SK-N-SH treated with all-trans-retinoic acid at 6 μM for 48 hours (cell line): ENCODE results near the gene IQCH.

Experiments used
- ATAC-seq: fragments of 200-7000 bp; cut with Tn5 transposase; 3 replicates; pipeline ENCODE4 v1.9.1; 2020; ENCODE audit warnings: mild to moderate bottlenecking, moderate library complexity
- ARNTL ChIP-seq: fragments of 450-650 bp; formaldehyde crosslinking; IDR thresholded peaks from 2 replicates; pipeline ENCODE4 v1.5.0; 2020; ENCODE audit warnings: low read depth, mild to moderate bottlenecking, moderate library complexity, borderline replicate concordance
- BACH2 ChIP-seq: fragments of 250-450 bp; sonication (Bioruptor Pico); IDR thresholded peaks from 2 replicates; pipeline ENCODE4 v1.9.0; 2021; ENCODE audit warnings: mild to moderate bottlenecking, borderline replicate concordance
- CSDC2 ChIP-seq: fragments of 250-450 bp; sonication (Bioruptor Pico); IDR thresholded peaks from 2 replicates; pipeline ENCODE4 v1.5.0; 2020; ENCODE audit warnings: mild to moderate bottlenecking, moderate library complexity
- ESRRG ChIP-seq: fragments of 250-450 bp; sonication (Bioruptor Pico); IDR thresholded peaks from 2 replicates; pipeline ENCODE4 v1.6.1; 2021; ENCODE audit warnings: mild to moderate bottlenecking
- GLIS3 ChIP-seq: fragments of 250-450 bp; sonication (Bioruptor Pico); IDR thresholded peaks from 2 replicates; pipeline ENCODE4 v1.5.0; 2020; ENCODE audit warnings: mild to moderate bottlenecking, moderate library complexity
- ISL1 ChIP-seq: fragments of 250-450 bp; sonication (Bioruptor Pico); IDR thresholded peaks from 2 replicates; pipeline ENCODE4 v2.1.2; 2022; ENCODE audit warnings: mild to moderate bottlenecking, moderate library complexity
- OSR1 ChIP-seq: fragments of 250-450 bp; sonication (Bioruptor Pico); IDR thresholded peaks from 2 replicates; pipeline ENCODE4 v1.8.0; 2022; ENCODE audit warnings: moderate library complexity, mild to moderate bottlenecking, inconsistent platforms
- POU6F1 ChIP-seq: fragments of 250-450 bp; sonication (Bioruptor Pico); IDR thresholded peaks from 2 replicates; pipeline ENCODE4 v1.8.0; 2021; ENCODE audit warnings: low read depth, mild to moderate bottlenecking, moderate library complexity, borderline replicate concordance
- PPARA ChIP-seq: fragments of 250-450 bp; sonication (Bioruptor Pico); IDR thresholded peaks from 2 replicates; pipeline ENCODE4 v1.5.0; 2020; ENCODE audit warnings: mild to moderate bottlenecking, borderline replicate concordance
- RARB ChIP-seq: fragments of 250-450 bp; sonication (Bioruptor Pico); IDR thresholded peaks from 2 replicates; pipeline ENCODE4 v1.8.0; 2021; ENCODE audit warnings: mild to moderate bottlenecking, moderate library complexity
- SNAI2 ChIP-seq: fragments of 250-450 bp; sonication (Bioruptor Pico); IDR thresholded peaks from 2 replicates; pipeline ENCODE4 v1.5.0; 2020; ENCODE audit warnings: mild to moderate bottlenecking, moderate library complexity
- TCF4 ChIP-seq: fragments of 250-450 bp; sonication (Bioruptor Pico); IDR thresholded peaks from 2 replicates; pipeline ENCODE4 v1.8.0; 2021; ENCODE audit warnings: mild to moderate bottlenecking, moderate library complexity, borderline replicate concordance
- TOX ChIP-seq: fragments of 250-450 bp; sonication (Bioruptor Pico); IDR thresholded peaks from 2 replicates; pipeline ENCODE4 v1.8.0; 2021; ENCODE audit warnings: mild to moderate bottlenecking, moderate library complexity, borderline replicate concordance
- ZC3H10 ChIP-seq: fragments of 250-450 bp; sonication (Bioruptor Pico); IDR thresholded peaks from 2 replicates; pipeline ENCODE4 v1.5.1; 2021; ENCODE audit warnings: mild to moderate bottlenecking, moderate library complexity
- ZFP3 ChIP-seq: fragments of 250-450 bp; sonication (Bioruptor Pico); IDR thresholded peaks from 2 replicates; pipeline ENCODE4 v1.5.0; 2020; ENCODE audit warnings: mild to moderate bottlenecking, moderate library complexity
- ZFP30 ChIP-seq: fragments of 450-650 bp; formaldehyde crosslinking; IDR thresholded peaks from 2 replicates; pipeline ENCODE4 v1.5.0; 2022; ENCODE audit warnings: mild to moderate bottlenecking, moderate library complexity
- ZNF565 ChIP-seq: fragments of 450-650 bp; formaldehyde crosslinking; conservative IDR thresholded peaks from 2 replicates; pipeline ENCODE4 v1.5.0; 2020; ENCODE audit warnings: low read depth, mild to moderate bottlenecking, moderate library complexity
- ZNF70 ChIP-seq: fragments of 450-650 bp; formaldehyde crosslinking; IDR thresholded peaks from 2 replicates; pipeline ENCODE4 v1.5.0; 2020; ENCODE audit warnings: mild to moderate bottlenecking, moderate library complexity
- ZNF8 ChIP-seq: fragments of 450-650 bp; formaldehyde crosslinking; IDR thresholded peaks from 2 replicates; pipeline ENCODE4 v1.5.0; 2020; ENCODE audit warnings: mild to moderate bottlenecking, moderate library complexity
- TF ChIP-seq, protein P1 (sequence below): fragments of 250-450 bp; sonication (Bioruptor Pico); IDR thresholded peaks from 2 replicates; pipeline ENCODE4 v1.8.0; 2020; ENCODE audit warnings: mild to moderate bottlenecking, moderate library complexity, borderline replicate concordance

IQCH gene

DNA sequence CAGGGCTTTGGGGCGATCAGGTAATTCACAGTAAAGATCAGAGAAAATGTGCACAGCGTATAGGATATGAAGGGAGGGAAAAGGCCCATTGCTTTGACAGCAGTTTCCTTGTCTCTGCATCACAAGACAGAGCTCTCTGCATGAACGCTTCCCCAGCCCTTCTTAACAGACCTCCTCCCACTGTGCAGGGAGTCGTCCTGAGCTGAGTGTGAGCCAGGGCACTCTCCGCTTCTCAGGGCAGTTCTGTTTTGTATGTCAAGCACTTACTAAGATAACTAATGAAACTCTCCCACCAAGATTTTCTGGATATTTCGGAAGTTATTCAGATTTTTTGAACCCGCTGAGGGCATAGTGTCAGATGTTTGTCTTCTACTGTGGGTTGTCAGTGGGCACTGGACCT lies 160.6 kb downstream of the IQCH start (continued):
- no peak for TF ChIP-seq POU6F1
- no peak for TF ChIP-seq ZC3H10 (CRISPR knock-in tag)

DNA sequence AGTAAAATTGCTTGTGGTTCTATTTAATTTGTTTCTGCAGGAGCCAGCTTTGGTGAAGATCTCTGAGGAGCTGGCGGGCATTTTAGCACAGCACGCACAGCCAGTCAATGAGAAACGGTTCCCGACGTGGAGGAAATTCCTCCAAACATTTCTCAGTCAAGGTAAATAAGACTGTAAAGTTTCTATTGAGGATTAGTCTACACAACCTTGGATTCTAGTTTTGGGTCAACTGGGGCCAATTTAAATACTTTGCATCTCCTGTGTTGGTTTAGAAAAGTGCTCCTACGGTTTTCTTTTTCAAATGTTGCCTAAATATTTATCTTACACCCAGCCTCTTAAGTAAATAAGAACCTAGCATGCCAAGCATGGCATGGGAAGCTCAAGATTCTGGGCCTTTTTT lies 162.3 kb downstream of the IQCH start:
- no peak for ATAC-seq

GRCh38 chr15:67419705-67420104 lies 165.1 kb downstream of the IQCH start:
- ATAC-seq, result no peak

More for the DNA sequence above, 162.3 kb downstream of the IQCH start:
- no peak for TF ChIP-seq TCF4 (CRISPR knock-in tag)
- TF ChIP-seq, protein P1, sequence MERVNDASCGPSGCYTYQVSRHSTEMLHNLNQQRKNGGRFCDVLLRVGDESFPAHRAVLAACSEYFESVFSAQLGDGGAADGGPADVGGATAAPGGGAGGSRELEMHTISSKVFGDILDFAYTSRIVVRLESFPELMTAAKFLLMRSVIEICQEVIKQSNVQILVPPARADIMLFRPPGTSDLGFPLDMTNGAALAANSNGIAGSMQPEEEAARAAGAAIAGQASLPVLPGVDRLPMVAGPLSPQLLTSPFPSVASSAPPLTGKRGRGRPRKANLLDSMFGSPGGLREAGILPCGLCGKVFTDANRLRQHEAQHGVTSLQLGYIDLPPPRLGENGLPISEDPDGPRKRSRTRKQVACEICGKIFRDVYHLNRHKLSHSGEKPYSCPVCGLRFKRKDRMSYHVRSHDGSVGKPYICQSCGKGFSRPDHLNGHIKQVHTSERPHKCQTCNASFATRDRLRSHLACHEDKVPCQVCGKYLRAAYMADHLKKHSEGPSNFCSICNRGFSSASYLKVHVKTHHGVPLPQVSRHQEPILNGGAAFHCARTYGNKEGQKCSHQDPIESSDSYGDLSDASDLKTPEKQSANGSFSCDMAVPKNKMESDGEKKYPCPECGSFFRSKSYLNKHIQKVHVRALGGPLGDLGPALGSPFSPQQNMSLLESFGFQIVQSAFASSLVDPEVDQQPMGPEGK (CRISPR knock-in tag), result no peak
- TF ChIP-seq TOX (CRISPR knock-in tag), result no peak
- TF ChIP-seq CSDC2 (CRISPR knock-in tag), result no peak
- TF ChIP-seq ISL1, result no peak

DNA sequence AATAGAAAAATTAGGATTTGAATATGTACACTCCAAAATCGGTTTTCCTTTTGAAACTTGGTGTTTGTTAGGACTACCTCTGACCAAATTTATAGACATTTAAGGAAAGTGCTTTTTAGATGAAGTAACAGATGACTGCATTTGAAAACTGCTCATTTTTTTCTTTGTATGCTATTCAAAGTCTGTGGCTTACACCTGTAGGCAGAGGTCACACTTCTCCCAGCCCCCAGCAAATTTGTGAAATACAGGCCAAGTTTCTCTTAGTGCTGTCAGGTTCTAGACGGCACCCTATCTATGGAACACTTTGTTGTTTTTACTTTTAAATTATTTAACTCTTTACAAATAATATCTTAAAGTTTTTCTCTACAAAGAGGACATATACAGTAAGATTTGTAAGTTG lies 165.6 kb downstream of the IQCH start:
- no peak for ATAC-seq

More at GRCh38 chr15:67419705-67420104, 165.1 kb downstream of the IQCH start:
- TF ChIP-seq ZNF8 (CRISPR knock-in tag) (no peak), TCF4 (CRISPR knock-in tag) (no peak), RARB (no peak), POU6F1 (no peak), ZFP3 (CRISPR knock-in tag) (no peak), ISL1 (no peak), ZC3H10 (CRISPR knock-in tag) (no peak), SNAI2 (no peak), ESRRG (no peak), TOX (CRISPR knock-in tag) (no peak), OSR1 (CRISPR knock-in tag) (no peak), BACH2 (CRISPR knock-in tag) (no peak), PPARA (CRISPR knock-in tag) (no peak), ARNTL (CRISPR knock-in tag) (no peak), ZNF70 (CRISPR knock-in tag) (no peak), ZFP30 (CRISPR knock-in tag) (no peak), GLIS3 (CRISPR knock-in tag) (no peak)
- TF ChIP-seq, protein P1 (CRISPR knock-in tag), result no peak

DNA sequence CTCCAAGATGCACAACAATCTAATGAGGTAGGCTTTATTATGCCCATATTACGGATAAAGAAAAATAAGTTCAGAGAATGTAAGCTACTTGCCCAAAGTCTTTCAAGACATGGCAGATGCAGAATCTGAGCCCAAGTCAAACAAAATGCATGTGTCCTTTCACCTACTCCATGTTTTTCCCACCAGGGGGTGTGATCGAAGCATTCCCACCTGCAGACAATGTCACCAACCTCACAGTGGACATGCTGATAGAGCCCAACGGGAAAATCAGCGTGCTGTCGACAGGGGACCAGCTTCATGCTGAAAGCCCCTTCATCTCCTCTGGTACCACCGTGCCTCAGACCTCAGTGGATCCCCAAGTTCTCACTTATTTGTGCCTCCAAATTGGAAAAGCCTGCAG lies 166.5 kb downstream of the IQCH start:
- ATAC-seq, result no peak

More for the DNA sequence above, 165.6 kb downstream of the IQCH start:
- TF ChIP-seq ARNTL (CRISPR knock-in tag) (no peak), ZC3H10 (CRISPR knock-in tag) (no peak), ZFP30 (CRISPR knock-in tag) (no peak), ESRRG (no peak), CSDC2 (CRISPR knock-in tag) (no peak), BACH2 (CRISPR knock-in tag) (no peak), ZFP3 (CRISPR knock-in tag) (no peak), TOX (CRISPR knock-in tag) (no peak), ZNF565 (CRISPR knock-in tag) (no peak), SNAI2 (no peak), OSR1 (CRISPR knock-in tag) (no peak), GLIS3 (CRISPR knock-in tag) (no peak)

More for the DNA sequence above, 166.5 kb downstream of the IQCH start:
- TF ChIP-seq ZNF8 (CRISPR knock-in tag) (no peak), TOX (CRISPR knock-in tag) (no peak), BACH2 (CRISPR knock-in tag) (no peak), POU6F1 (no peak), RARB (no peak), PPARA (CRISPR knock-in tag) (no peak), CSDC2 (CRISPR knock-in tag) (no peak), ISL1 (no peak)
- TF ChIP-seq, all 23 proteins: peak for 0
